ENCODE data around the gene MYO18A. TPM values are rescaled to one million over a fixed set of nuclear protein-coding genes. Genes with fewer than 3 reads are reported as not detected.

The MYO18A gene
- total RNA-seq, 4 donors from 2014 or later: 33.2 to 104 (median 59.3) TPM

GRCh38 chr17:29181226-29181625 is 1.0 kb upstream of the MYO18A start:
- no peak for DNase-seq
- H3K9me3 ChIP-seq: no peaks in the 10 kb centered on the region
- H3K4me1 ChIP-seq: peaks cover 0 to 14% of the 10 kb centered on the region in 2 donors
- no peaks in the 10 kb centered on the region for H3K27me3 ChIP-seq
- H3K4me3 ChIP-seq: no peak overlapping the region
- intact Hi-C loops (cut with DNase I; ENCODE audit: low total_unique reads): no loop called here
- TF ChIP-seq POLR2A (IDR thresholded peaks at IDR 0.05) (no peak), CTCF (IDR thresholded peaks at IDR 0.05) (no peak)
- peak overlapping the region; percentile 87 to 88 for H3K27ac ChIP-seq
- no peaks in the 10 kb centered on the region for H3K36me3 ChIP-seq

DNA sequence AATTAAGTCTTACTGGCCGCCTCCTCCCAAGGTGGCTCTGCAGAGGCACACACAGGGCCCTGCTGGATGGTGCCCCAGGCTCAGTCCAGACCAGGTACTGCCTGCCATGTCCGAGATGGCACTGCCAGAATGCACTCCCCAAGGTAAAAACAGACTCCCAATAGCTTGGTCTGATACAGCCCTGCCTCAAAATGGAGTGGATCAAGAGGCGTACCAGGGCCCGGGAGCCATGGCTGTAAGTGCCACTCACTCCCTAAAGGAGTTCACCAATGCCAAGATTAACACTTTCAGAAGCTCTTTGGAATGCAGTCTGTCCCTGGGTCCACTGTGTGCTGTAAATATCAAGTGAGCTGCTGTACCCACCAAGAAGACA is 576 bp upstream of the MYO18A start:
- Histone ChIP-seq H3K4me1 (peaks cover 0 to 19% of the 10 kb centered on the region in 2 donors), H3K27me3 (no peaks in the 10 kb centered on the region)

GRCh38 chr17:29179232-29180033 is 765 bp downstream of the MYO18A start:
- Histone ChIP-seq H3K36me3 (no peaks in the 10 kb centered on the region), H3K4me1 (peaks cover 0 to 20% of the 10 kb centered on the region in 2 donors), H3K9me3 (no peaks in the 10 kb centered on the region), H3K27me3 (no peaks in the 10 kb centered on the region), H3K27ac (peak overlapping the region; percentile 87 to 88), H3K4me3 (peak overlapping the region; percentile 53 to 73)
- intact Hi-C loops (cut with DNase I; ENCODE audit: low total_unique reads): no loop called here
- peak; percentile 33 to 43 for DNase-seq
- no peak for TF ChIP-seq CTCF (IDR thresholded peaks at IDR 0.05)
- TF ChIP-seq POLR2A (IDR thresholded peaks at IDR 0.05): no peak

More for the DNA sequence above, 576 bp upstream of the MYO18A start:
- Histone ChIP-seq H3K36me3 (no peaks in the 10 kb centered on the region), H3K9me3 (no peaks in the 10 kb centered on the region), H3K4me3 (peak overlapping the region; percentile 53 to 73), H3K27ac (peak overlapping the region; percentile 87 to 88)
- intact Hi-C loops (cut with DNase I; ENCODE audit: low total_unique reads): no loop called here
- TF ChIP-seq CTCF (IDR thresholded peaks at IDR 0.05) (no peak), POLR2A (IDR thresholded peaks at IDR 0.05) (no peak)
- DNase-seq: no peak

- Histone ChIP-seq H3K27ac (peak overlapping the region; percentile 87 to 88), H3K4me3 (peak overlapping the region in 1 of 2 donors; percentile 73), H3K9me3 (no peaks in the 10 kb centered on the region), H3K4me1 (peaks cover 0 to 20% of the 10 kb centered on the region in 2 donors), H3K36me3 (no peaks in the 10 kb centered on the region), H3K27me3 (no peaks in the 10 kb centered on the region)
- no peak for TF ChIP-seq CTCF (IDR thresholded peaks at IDR 0.05)
- TF ChIP-seq POLR2A (IDR thresholded peaks at IDR 0.05): no peak
- intact Hi-C loops (cut with DNase I; ENCODE audit: low total_unique reads): no loop called here
- no peak for DNase-seq
Measured at GRCh38 chr17:29178750-29179231, 1.4 kb downstream of the MYO18A start.

All from uterus (tissue), 4 donors.